Stimulated activated CD4-positive, alpha-beta T cell treated with anti-CD3 and anti-CD28 coated beads, Interleukin-12 subunit alpha, Interleukin-12 subunit beta, amount 100 ng/mL, for 4 hours (primary cell): ENCODE measurements around the gene NEURL3.
A peak's percentile ranks its signal among the peaks of the same experiment; 100 is the strongest.
"Not testable (repeated sequence)": the region's sequence is repeated elsewhere in the genome, so short reads cannot be mapped to it uniquely, and the experiment has no call there.

ENCODE experiments used
- DNase-seq: peaks from one replicate; pipeline ENCODE4 v3.0.0-alpha.2; 2020

NEURL3 gene

GRCh38 chr2:96477458-96477857, 27.7 kb downstream of the NEURL3 start:
- DNase-seq: no peak

DNA sequence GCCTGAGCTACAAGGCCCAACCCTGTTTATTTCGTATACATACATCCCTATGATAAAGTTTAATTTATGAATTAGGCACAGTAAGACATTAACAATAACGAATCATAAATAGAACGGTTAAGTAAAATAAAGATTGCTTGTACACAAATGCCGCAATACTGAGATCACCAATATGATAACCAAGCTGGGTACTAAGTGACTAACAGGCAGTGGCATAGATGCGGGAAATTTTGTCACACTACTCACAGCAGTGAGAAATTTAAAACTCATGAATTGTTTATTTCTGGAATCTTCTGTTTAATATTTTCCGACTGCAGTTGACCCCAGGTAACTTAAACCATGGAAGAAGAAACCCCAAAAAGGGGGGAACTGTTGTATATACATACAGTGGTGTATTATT, 33.4 kb downstream of the NEURL3 start:
- DNase-seq: no peak

DNA sequence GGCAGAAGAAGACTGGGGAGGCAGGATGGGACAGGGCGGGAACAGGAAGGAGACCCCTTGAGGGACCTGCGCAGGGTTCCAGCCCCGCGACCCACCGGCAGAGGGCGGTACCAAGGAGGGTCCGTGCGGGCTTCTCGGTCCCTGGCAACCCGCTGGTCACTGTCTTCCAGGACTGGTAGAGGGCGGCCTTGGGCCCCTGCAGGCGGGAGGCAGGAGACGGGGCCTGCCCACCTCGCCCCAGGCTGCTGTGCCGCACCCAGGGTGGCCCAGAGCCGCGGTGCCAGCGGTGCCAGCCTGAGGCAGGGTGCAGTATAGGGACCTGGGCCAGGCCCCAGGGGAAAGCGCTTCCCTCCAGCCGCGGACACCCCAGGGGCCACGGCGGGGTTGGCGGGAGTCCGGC, 34.5 kb downstream of the NEURL3 start:
- peak; percentile 62 for DNase-seq

GRCh38 chr2:96470109-96470508, 35.0 kb downstream of the NEURL3 start:
- no peak for DNase-seq

DNA sequence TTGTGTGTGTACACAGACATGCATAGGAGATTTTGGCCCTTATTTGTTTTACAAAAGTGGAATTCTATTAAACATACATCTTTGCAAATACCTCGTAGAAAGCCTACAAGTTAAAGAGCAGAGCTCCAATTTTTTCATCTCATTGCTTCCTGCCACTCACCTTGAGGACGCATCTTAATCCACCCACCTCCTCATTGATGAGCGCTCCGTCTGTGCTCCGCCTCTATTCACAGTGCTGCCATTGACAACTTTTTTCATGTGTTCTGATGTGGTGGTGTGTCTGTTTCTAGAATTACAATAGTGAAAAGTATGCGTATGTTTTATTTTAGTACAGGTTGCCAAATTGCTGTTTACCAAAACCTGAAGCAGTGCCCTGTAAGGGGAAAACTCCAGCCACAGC, 36.3 kb downstream of the NEURL3 start:
- DNase-seq: no peak

- DNase-seq: no peak
Measured at GRCh38 chr2:96464651-96465050, 40.5 kb downstream of the NEURL3 start.

GRCh38 chr2:96464061-96464460, 41.1 kb downstream of the NEURL3 start:
- DNase-seq: no peak

DNA sequence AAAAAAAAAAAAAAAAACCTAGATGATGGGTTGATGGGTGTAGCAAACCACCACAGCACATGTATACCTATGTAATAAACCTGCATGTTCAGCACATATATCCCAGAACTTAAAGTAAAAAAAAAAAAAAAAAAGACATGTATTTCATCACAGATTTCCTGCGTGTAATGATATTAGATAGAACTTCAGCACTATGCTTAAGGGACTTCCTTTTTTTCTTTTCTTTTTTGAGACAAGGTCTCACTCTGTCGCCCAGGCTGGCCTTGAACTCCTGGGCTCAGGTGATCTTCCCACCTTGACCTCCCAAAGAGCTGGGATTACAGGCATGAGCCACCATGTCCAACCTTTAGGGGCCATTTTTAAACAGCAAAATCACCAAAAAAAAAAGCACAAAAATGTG, 42.0 kb downstream of the NEURL3 start:
- no peak for DNase-seq

DNA sequence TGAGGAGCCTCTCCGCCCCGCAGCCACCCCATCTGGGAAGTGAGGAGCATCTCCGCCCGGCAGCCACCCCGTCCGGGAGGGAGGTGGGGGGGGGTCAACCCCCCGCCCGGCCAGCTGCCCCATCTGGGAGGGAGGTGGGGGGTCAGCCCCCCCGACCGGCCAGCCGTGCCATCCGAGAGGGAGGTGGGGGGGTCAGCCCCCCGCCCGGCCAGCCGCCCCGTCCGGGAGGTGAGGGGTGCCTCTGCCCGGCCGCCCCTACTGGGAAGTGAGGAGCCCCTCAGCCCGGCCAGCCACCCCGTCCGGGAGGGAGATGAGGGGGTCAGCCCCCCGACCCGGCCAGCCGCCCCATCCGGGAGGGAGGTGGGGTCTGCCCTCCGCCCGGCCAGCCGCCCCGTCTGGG, 43.5 kb downstream of the NEURL3 start:
- not testable (repeated sequence) for DNase-seq

- DNase-seq: no peak
Measured at GRCh38 chr2:96452053-96452452, 53.1 kb downstream of the NEURL3 start.

DNA sequence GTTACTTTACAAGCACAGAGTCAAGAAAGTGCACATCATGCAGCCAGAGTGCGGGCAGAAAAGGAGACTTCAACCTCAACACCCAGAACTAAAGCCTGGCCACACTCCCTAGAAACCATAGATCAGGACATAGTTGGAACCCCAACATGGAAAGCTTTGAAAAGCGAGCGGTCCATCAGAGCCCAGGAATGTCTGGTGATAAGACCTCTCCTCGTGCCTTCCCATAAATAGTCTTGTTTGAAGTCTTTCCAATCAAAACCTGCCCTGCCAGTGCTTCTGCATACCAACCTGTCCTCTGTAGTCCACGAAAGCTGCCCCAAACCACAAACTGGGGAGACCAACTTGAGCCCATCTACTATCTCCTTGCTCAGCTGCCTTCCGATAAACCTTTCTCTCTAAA, 55.5 kb downstream of the NEURL3 start:
- no peak for DNase-seq

- no peak for DNase-seq
Measured at GRCh38 chr2:96449174-96449573, 56.0 kb downstream of the NEURL3 start.

GRCh38 chr2:96447726-96448125, 57.4 kb downstream of the NEURL3 start:
- DNase-seq: no peak
